KMS-11 (cell line): ENCODE measurements around the gene CHCHD4.
A peak's percentile ranks its signal among the peaks of the same experiment; 100 is the strongest.

Experiments
- H2AFZ ChIP-seq: fragments of 200-600 bp; sonication (generic); 2 replicates; pipeline ENCODE4 v1.6.1; 2016; ENCODE audit warnings: antibody characterized with exemption, mixed run types, low read depth
- H3K27ac ChIP-seq: fragments of 200-600 bp; sonication (generic); 2 replicates; pipeline ENCODE4 v1.6.1; 2016; ENCODE audit warnings: mild to moderate bottlenecking, mixed run types
- H3K27me3 ChIP-seq: fragments of 200-600 bp; sonication (generic); 2 replicates; pipeline ENCODE4 v1.6.1; 2017; ENCODE audit warnings: mild to moderate bottlenecking, low read depth, mixed run types, moderate library complexity; ENCODE audit not compliant: insufficient read depth
- H3K36me3 ChIP-seq: fragments of 200-600 bp; sonication (generic); 2 replicates; pipeline ENCODE4 v1.6.1; 2017; ENCODE audit warnings: mild to moderate bottlenecking, mixed run types; ENCODE audit not compliant: insufficient read depth
- H3K4me1 ChIP-seq: fragments of 200-600 bp; sonication (generic); 2 replicates; pipeline ENCODE4 v1.6.1; 2016; ENCODE audit warnings: mild to moderate bottlenecking, low read depth, mixed run types; ENCODE audit not compliant: poor library complexity, severe bottlenecking
- H3K4me2 ChIP-seq: fragments of 200-600 bp; sonication (generic); 2 replicates; pipeline ENCODE4 v1.7.0; 2016; ENCODE audit warnings: mild to moderate bottlenecking, mixed run types
- H3K4me3 ChIP-seq: fragments of 200-600 bp; sonication (generic); IDR thresholded peaks from 2 replicates; pipeline ENCODE4 v1.6.1; 2017; ENCODE audit warnings: low read depth, low read length, mixed read lengths; ENCODE audit not compliant: insufficient read depth
- H3K79me2 ChIP-seq: fragments of 200-600 bp; sonication (generic); 2 replicates; pipeline ENCODE4 v1.6.1; 2016; ENCODE audit warnings: low read depth, mixed run types; ENCODE audit not compliant: insufficient read depth
- H3K9ac ChIP-seq: fragments of 200-600 bp; sonication (generic); 2 replicates; pipeline ENCODE4 v1.6.1; 2016; ENCODE audit warnings: mild to moderate bottlenecking, mixed run types
- H4K20me1 ChIP-seq: fragments of 200-600 bp; sonication (generic); 2 replicates; pipeline ENCODE4 v1.6.1; 2016; ENCODE audit warnings: mild to moderate bottlenecking, mixed run types; ENCODE audit not compliant: insufficient read depth
- TF ChIP-seq, protein P1 (sequence below): fragments of 200-600 bp; sonication (generic); conservative IDR thresholded peaks from 2 replicates; pipeline ENCODE4 v1.6.1; 2017; ENCODE audit warnings: low read depth, mild to moderate bottlenecking, antibody characterized with exemption, low read length, moderate library complexity, mixed read lengths

Gene CHCHD4

GRCh38 chr3:14143271-14144225 lies 18.9 kb upstream of the CHCHD4 start:
- no peaks in the 10 kb centered on the region for H3K36me3 ChIP-seq
- no peaks in the 10 kb centered on the region for H3K27me3 ChIP-seq
- H3K4me1 ChIP-seq: peaks cover 25% of the 10 kb centered on the region
- H3K9ac ChIP-seq: peak overlapping the region; percentile 63; the same call in 1 of the 2 replicates
- no peaks in the 10 kb centered on the region for H3K79me2 ChIP-seq
- TF ChIP-seq, protein P1, sequence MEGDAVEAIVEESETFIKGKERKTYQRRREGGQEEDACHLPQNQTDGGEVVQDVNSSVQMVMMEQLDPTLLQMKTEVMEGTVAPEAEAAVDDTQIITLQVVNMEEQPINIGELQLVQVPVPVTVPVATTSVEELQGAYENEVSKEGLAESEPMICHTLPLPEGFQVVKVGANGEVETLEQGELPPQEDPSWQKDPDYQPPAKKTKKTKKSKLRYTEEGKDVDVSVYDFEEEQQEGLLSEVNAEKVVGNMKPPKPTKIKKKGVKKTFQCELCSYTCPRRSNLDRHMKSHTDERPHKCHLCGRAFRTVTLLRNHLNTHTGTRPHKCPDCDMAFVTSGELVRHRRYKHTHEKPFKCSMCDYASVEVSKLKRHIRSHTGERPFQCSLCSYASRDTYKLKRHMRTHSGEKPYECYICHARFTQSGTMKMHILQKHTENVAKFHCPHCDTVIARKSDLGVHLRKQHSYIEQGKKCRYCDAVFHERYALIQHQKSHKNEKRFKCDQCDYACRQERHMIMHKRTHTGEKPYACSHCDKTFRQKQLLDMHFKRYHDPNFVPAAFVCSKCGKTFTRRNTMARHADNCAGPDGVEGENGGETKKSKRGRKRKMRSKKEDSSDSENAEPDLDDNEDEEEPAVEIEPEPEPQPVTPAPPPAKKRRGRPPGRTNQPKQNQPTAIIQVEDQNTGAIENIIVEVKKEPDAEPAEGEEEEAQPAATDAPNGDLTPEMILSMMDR: no peak
- H2AFZ ChIP-seq: no peak overlapping the region
- peak overlapping the region; percentile 68; the same call in 1 of the 2 replicates for H3K4me2 ChIP-seq
- H3K27ac ChIP-seq: peak overlapping the region; percentile 91
- H4K20me1 ChIP-seq: no peaks in the 10 kb centered on the region
- no peak overlapping the region for H3K4me3 ChIP-seq

- Histone ChIP-seq H3K27me3 (no peaks in the 10 kb centered on the region), H3K4me1 (peaks cover 25% of the 10 kb centered on the region), H3K9ac (no peak overlapping the region), H2AFZ (no peak overlapping the region), H3K79me2 (no peaks in the 10 kb centered on the region), H3K27ac (no peak overlapping the region), H4K20me1 (no peaks in the 10 kb centered on the region), H3K4me3 (no peak overlapping the region), H3K36me3 (no peaks in the 10 kb centered on the region), H3K4me2 (no peak overlapping the region)
- TF ChIP-seq, protein P1: no peak
Measured at GRCh38 chr3:14142567-14143270, 18.0 kb upstream of the CHCHD4 start.

GRCh38 chr3:14141602-14142341 lies 17.1 kb upstream of the CHCHD4 start:
- Histone ChIP-seq H3K9ac (no peak overlapping the region), H3K27me3 (no peaks in the 10 kb centered on the region), H4K20me1 (no peaks in the 10 kb centered on the region), H3K4me3 (no peak overlapping the region), H3K27ac (no peak overlapping the region), H3K79me2 (no peaks in the 10 kb centered on the region), H3K4me1 (peaks cover 25% of the 10 kb centered on the region), H2AFZ (no peak overlapping the region), H3K4me2 (no peak overlapping the region), H3K36me3 (no peaks in the 10 kb centered on the region)
- TF ChIP-seq, protein P1: no peak

- no peak overlapping the region for H3K4me3 ChIP-seq
- no peaks in the 10 kb centered on the region for H3K36me3 ChIP-seq
- H3K27ac ChIP-seq: no peak overlapping the region
- H3K4me1 ChIP-seq: peaks cover 25% of the 10 kb centered on the region
- no peaks in the 10 kb centered on the region for H4K20me1 ChIP-seq
- H3K79me2 ChIP-seq: no peaks in the 10 kb centered on the region
- H3K9ac ChIP-seq: no peak overlapping the region
- no peak overlapping the region for H3K4me2 ChIP-seq
- no peaks in the 10 kb centered on the region for H3K27me3 ChIP-seq
- TF ChIP-seq, protein P1: no peak
- H2AFZ ChIP-seq: no peak overlapping the region
Measured at GRCh38 chr3:14141144-14141543, 16.5 kb upstream of the CHCHD4 start.
